Erythroblast (primary cell): ENCODE results near the gene ANKRD10.
"Not testable (repeated sequence)": the region's sequence is repeated elsewhere in the genome, so short reads cannot be mapped to it uniquely, and the experiment has no call there.

Source experiments
- DNase-seq, 2 experiments: peaks; one replicate each; lab custom pipeline; 2025; lab: John Stamatoyannopoulos, UW
- GATA1 ChIP-seq: IDR thresholded peaks from 2 replicates; pipeline ENCODE4 v1.6.1; 2011; ENCODE audit warnings: low read depth, mild to moderate bottlenecking, control low read depth, low read length, moderate library complexity
- POLR2A ChIP-seq: IDR thresholded peaks from 2 replicates; pipeline ENCODE4 v1.6.1; 2011; ENCODE audit warnings: mild to moderate bottlenecking, low read length

The ANKRD10 gene

GRCh38 chr13:110950819-110951570, 36.1 kb upstream of the ANKRD10 start:
- DNase-seq, result no peak
- TF ChIP-seq POLR2A (no peak), GATA1 (no peak)

GRCh38 chr13:110950356-110950755, 35.5 kb upstream of the ANKRD10 start:
- DNase-seq, result no peak
- TF ChIP-seq POLR2A (no peak), GATA1 (no peak)

GRCh38 chr13:110949628-110950027, 34.8 kb upstream of the ANKRD10 start:
- TF ChIP-seq GATA1 (no peak), POLR2A (no peak)
- DNase-seq, result peak; percentile 24 to 41

- no peak for DNase-seq
- TF ChIP-seq POLR2A (no peak), GATA1 (no peak)
Observed at GRCh38 chr13:110949116-110949515, 34.2 kb upstream of the ANKRD10 start.

- DNase-seq, result not testable (repeated sequence)
Observed at GRCh38 chr13:110947338-110947737, 32.5 kb upstream of the ANKRD10 start.

- TF ChIP-seq POLR2A, result no peak
- TF ChIP-seq GATA1, result no peak
- DNase-seq, result no peak
Observed at GRCh38 chr13:110945928-110946570, 31.2 kb upstream of the ANKRD10 start.

GRCh38 chr13:110944968-110945927, 30.4 kb upstream of the ANKRD10 start:
- no peak for TF ChIP-seq GATA1
- no peak for TF ChIP-seq POLR2A
- DNase-seq, result no peak

- no peak for TF ChIP-seq POLR2A
- TF ChIP-seq GATA1, result no peak
- DNase-seq, result peak; percentile 67 to 70
Observed at GRCh38 chr13:110944121-110944967, 29.5 kb upstream of the ANKRD10 start.

- no peak for DNase-seq
- TF ChIP-seq GATA1 (no peak), POLR2A (no peak)
Observed at GRCh38 chr13:110942248-110942981, 27.5 kb upstream of the ANKRD10 start.

- TF ChIP-seq POLR2A, result no peak
- no peak for TF ChIP-seq GATA1
- DNase-seq, result no peak
Observed at GRCh38 chr13:110938662-110939421, 24.0 kb upstream of the ANKRD10 start.

- TF ChIP-seq GATA1 (no peak), POLR2A (no peak)
Observed at GRCh38 chr13:110937511-110938285, 22.8 kb upstream of the ANKRD10 start.

GRCh38 chr13:110936519-110936918, 21.6 kb upstream of the ANKRD10 start:
- no peak for TF ChIP-seq GATA1
- TF ChIP-seq POLR2A, result no peak
- no peak for DNase-seq

More at GRCh38 chr13:110937511-110938285, 22.8 kb upstream of the ANKRD10 start:
- DNase-seq, result no peak
